GM18511 (cell line): ENCODE data around the gene LMAN1L.

Experiments used
- ATAC-seq: cut with Tn5 transposase; IDR thresholded peaks from one replicate; pipeline ENCODE4 v1.9.1; 2021; ENCODE audit warnings: mild to moderate bottlenecking, moderate library complexity; ENCODE audit not compliant: unreplicated experiment

Gene LMAN1L

GRCh38 chr15:74833376-74834107 is 20.9 kb downstream of the LMAN1L start:
- ATAC-seq: no peak

DNA sequence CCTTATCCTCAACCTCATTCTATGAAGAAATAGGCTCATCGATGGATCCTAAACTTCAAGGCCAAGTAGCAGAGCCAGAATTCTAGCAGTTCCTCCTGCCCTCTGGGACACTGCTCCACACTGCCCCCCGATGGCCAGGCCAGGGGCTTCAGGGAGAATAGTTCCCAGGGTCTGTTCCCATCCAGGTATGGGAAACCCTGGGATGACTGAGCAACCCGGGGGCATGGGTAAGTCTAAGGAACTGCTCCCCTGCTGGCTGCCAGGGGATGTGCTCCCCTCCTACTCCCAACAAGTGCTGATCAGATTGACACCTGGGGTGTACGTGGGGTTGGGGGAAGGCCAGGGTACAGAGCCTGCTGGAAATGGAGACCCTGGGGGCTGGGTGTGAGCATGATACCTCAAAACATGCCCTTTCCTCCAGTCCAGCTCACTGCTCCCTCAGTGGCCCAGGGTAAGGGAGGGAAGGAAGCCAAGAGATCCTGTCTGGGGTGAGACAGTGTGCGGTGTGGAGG is 22.7 kb downstream of the LMAN1L start:
- no peak for ATAC-seq

- no peak for ATAC-seq
These were observed 24.2 kb downstream of the LMAN1L start for GRCh38 chr15:74836846-74837245.

- no peak for ATAC-seq
These were observed 25.0 kb downstream of the LMAN1L start for GRCh38 chr15:74837482-74838136.

DNA sequence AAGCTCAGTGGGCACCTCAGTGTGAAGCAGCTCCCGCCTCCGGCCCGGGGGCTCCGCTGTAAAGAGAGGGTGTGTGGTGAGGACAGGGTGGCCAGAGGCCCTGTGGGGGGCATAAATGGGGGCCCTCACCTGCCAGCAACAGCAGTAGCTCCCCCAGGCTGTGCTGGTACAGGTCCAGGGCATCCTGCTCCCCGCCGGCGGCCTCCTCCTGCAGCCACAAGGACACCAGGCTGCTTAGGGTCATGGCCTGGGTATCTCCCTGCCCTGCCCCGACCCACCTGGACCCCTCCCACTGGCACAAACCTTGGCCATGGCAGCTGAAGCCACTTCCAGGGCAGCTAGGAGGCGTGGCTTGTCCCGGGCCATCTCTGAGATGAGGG is 25.5 kb downstream of the LMAN1L start:
- no peak for ATAC-seq

- ATAC-seq: no peak
These were observed 26.3 kb downstream of the LMAN1L start for GRCh38 chr15:74838746-74839525.

DNA sequence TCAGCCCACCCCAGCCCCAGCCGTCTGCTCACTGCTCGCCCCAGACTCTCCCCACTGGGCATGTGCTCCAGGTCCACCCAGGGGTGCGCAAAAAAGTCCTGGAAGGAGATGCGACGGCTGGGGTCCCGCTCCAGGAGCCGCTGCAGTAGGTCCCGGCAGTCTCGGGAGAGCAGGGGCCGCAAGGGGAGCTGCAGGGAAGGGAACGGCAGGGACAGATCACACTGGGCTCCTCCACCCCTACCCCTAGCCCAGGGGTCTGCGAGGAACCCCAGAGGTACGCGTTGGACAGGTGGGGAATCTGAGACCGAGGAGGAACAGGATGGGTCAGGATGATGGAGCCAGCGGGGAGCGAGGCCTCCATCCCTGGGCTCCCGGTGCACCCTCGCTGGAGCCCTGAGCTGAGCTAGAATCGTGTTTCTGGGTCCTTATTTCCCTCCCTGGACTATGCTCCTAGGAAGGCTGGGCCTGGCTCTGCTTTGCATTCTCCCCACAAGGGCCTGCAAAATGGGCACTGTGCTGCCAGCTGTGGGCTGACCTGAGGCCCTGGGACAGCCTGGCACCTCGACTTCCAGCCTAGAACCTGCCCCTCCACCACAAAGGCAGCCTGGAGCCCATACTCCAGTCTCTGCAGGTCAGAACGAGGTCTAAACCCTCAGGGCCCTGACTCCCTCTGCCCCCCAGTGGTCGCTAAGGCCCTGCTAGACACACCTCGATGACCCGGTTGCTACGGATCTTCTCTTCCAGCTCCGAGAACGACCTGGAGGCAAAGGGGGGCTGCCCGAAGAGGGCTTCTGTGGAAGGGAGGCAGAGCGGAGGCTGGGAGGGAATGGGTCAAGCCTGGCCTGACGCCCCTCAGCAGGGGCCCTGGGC is 27.1 kb downstream of the LMAN1L start:
- no peak for ATAC-seq

GRCh38 chr15:74840851-74841775 is 28.5 kb downstream of the LMAN1L start:
- no peak for ATAC-seq

DNA sequence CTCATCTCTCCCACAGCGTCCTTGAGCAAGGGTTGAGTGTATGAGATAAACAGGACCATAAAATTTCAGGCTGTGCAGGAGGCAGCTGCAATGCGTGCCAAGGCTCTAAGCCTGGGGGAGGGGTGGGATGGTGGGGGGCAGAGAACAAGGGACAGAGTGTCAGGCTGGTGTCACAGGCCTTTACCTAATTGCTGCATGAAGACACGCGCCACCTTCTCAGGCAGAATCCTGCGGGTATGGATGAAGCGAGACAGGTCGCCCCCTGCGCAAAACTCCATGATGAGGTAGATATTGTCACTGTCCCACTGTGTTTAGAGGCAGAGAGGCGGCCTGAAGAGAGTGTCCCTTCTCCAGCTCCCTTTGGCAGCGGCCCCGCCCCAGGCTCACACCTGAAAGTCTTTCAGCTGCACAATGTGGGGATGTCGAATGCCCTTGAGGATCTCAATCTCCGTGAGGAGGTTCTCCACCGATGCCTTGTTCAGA is 29.3 kb downstream of the LMAN1L start:
- no peak for ATAC-seq

DNA sequence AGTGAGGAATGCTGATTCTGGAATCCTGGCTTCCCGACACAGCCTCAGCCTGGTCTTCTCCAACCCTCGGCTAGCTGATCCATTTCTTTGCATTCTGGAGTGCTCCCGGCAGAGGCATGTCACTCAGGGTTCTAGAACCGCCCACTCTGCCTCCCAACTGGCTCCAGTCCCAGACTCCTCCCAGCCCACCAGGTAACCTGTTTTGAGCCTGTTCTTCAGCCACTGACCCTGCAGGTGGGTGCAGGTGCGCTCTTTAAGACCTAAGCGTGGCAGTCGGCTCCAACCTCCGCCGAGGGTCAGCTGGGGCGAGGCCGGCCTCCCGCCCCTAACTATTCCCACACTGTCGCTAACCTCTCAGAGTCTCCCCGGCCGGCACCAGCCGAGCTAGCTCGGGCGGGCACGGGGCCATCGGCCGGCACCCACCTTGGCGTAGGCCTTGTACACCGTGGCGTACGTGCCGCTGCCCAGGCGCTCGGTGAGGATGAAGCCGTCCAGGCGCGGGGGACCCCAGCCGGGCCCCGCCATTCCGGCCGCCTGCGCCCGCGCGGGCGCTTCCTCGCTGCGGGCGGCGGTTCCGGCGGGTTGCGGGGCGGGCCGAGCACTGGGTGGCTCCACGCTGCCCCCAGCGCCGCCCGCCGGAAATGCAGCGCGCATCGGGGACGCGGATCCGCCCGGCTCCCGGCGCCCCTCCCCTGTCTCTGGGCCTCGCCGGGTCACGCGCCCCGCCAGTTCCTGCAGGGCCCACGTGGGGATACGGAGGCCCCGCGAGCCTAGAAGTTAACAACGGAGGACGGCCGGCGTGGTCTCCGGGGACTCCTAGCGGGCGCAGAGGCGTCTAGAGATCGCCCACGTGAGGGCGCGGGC is 30.2 kb downstream of the LMAN1L start, which contains the start of gene ULK3:
Gene ULK3, minus strand, starts transcription at position 576 of the 864 bp plus-strand sequence. Its CDS starts 51 bp downstream, at position 525.
- peak; percentile 92 for ATAC-seq

GRCh38 chr15:74843445-74843828 is 30.8 kb downstream of the LMAN1L start:
- ATAC-seq: no peak

DNA sequence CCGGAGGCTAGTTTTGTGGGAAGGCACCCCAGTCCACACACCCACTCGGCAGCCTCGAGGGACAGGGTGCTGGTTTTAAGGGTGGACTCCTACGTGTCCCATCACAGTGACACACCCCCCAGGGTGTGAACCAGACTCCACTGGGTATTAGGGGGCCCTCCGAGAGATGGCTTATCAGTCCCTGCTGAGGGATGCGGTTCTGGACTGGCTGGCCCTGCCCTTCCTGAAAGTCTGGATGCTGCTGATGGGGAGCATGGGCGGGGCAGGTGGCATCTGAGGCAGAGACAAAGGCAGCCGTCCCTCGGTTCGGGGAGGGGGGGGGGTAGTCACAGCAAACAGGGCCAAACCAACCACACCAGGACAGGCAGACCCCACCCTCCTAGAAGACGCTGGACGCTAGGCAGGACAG is 31.3 kb downstream of the LMAN1L start:
- no peak for ATAC-seq

- ATAC-seq: no peak
These were observed 31.9 kb downstream of the LMAN1L start for GRCh38 chr15:74844319-74845207.

DNA sequence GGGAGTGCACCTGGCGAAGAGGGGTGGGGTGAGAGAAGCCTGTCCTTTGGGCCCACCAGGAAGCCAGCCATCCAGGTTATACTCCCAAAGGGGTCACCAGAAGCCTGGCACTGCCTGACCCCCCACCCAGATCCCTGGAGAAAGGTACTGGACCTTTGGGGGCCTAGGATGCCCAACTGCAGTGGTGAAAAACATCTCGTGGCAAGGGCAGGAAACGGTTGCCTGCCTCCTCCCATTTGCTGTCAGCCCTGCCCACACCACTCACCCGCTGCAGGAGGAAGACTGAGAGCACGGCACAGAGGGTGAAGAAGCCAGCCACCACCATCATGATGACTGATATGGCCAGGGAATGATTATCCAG is 32.6 kb downstream of the LMAN1L start:
- no peak for ATAC-seq

- ATAC-seq: no peak
These were observed 32.9 kb downstream of the LMAN1L start for GRCh38 chr15:74845581-74845980.

- no peak for ATAC-seq
These were observed 34.8 kb downstream of the LMAN1L start for GRCh38 chr15:74847432-74847831.

- ATAC-seq: no peak
These were observed 37.8 kb downstream of the LMAN1L start for GRCh38 chr15:74850393-74850792.
